HCT116 (cell line): Measurements from ENCODE around the gene PSME3IP1. TPM values are rescaled to one million over a fixed set of nuclear protein-coding genes. Genes with fewer than 3 reads are reported as not detected.

ENCODE experiments used
- ATAC-seq: fragments of 200-7000 bp; cut with Tn5 transposase; 2 replicates; pipeline ENCODE4 v1.9.1; 2020; ENCODE audit warnings: mild to moderate bottlenecking, moderate library complexity
- BruUV-seq: library from RNA; stranded (reverse); fragments of 400-500 nt; replicated peaks from 2 replicates; lab custom pipeline; 2021; lab: Mats Ljungman, UMichigan
- CTCF ChIA-PET: fragments of 300-600 bp; sonication (Branson Sonifier 250); formaldehyde crosslinking; loops from one replicate; lab custom pipeline; 2021; ENCODE audit warnings: antibody characterized with exemption; lab: Charles Lee
- POLR2A ChIA-PET: fragments of 300-600, 350-600 bp; sonication (Branson Sonifier 250); formaldehyde crosslinking; loops from one replicate; lab custom pipeline; 2021; ENCODE audit warnings: antibody characterized with exemption; lab: Charles Lee
- RAD21 ChIA-PET, 2 experiments: fragments of 300-600 bp; sonication (Branson Sonifier 250); formaldehyde crosslinking; loops; one replicate each; lab custom pipeline; 2023; ENCODE audit warnings: low total read pairs in 2 of 2; ENCODE audit not compliant: uncharacterized antibody in 2 of 2, unreplicated experiment in 2 of 2, low non-redundant PET in 1 of 2; lab: Charles Lee
- DNase-seq: peaks from one replicate; pipeline ENCODE4 v3.0.0-alpha.2; 2010; ENCODE audit warnings: low read depth, low spot score
- H2AFZ ChIP-seq: fragments of 200-600 bp; shearing (Covaris generic), sonication (generic); 2 replicates; pipeline ENCODE4 v1.6.1; 2017; ENCODE audit warnings: low read depth, mixed run types, mixed read lengths, antibody characterized with exemption, low read length; ENCODE audit not compliant: poor library complexity, severe bottlenecking
- H3K27ac ChIP-seq: 2 replicates; pipeline ENCODE4 v1.5.1; 2012; ENCODE audit warnings: low read depth, low read length
- H3K27me3 ChIP-seq: fragments of 200-600 bp; sonication (generic); 2 replicates; pipeline ENCODE4 v1.6.1; 2016; ENCODE audit warnings: mixed run types, low read length, mixed read lengths; ENCODE audit not compliant: insufficient read depth
- H3K36me3 ChIP-seq, 2 experiments: fragments of 200-500 bp in 1 of 2; fragments of 200-600 bp in 1 of 2; sonication (Bioruptor generic) in 1 of 2; sonication (generic) in 1 of 2; 2 replicates each; pipeline versions ENCODE4 v1.5.1 to v1.6.1; 2014 to 2016; ENCODE audit warnings: low read length in 2 of 2, inconsistent platforms in 1 of 2, mixed read lengths in 1 of 2, mixed run types in 1 of 2; ENCODE audit not compliant: insufficient read depth in 2 of 2, control insufficient read depth in 1 of 2
- H3K4me1 ChIP-seq, 2 experiments: fragments of 200-600 bp in 1 of 2; sonication (generic) in 1 of 2; 2 replicates each; pipeline versions ENCODE4 v1.5.1 to v1.6.1; 2012 to 2017; ENCODE audit warnings: low read length in 2 of 2, inconsistent platforms in 1 of 2, mild to moderate bottlenecking in 1 of 2, mixed read lengths in 1 of 2, mixed run types in 1 of 2, moderate library complexity in 1 of 2; ENCODE audit not compliant: insufficient read depth in 2 of 2, control insufficient read depth in 1 of 2
- H3K4me2 ChIP-seq: fragments of 200-600 bp; sonication (generic); 2 replicates; pipeline ENCODE4 v1.6.1; 2017; ENCODE audit warnings: mixed run types, low read length, mixed read lengths
- H3K4me3 ChIP-seq, 2 experiments: fragments of 200-600 bp in 1 of 2; sonication (generic) in 1 of 2; replicated peaks in 1 of 2; 2 replicates each; pipeline ENCODE4 v1.5.1; 2011 to 2016; ENCODE audit warnings: low read length in 2 of 2, control low read depth in 1 of 2, low read depth in 1 of 2, mild to moderate bottlenecking in 1 of 2, mixed read lengths in 1 of 2, mixed run types in 1 of 2
- H3K79me2 ChIP-seq: fragments of 200-600 bp; sonication (generic); 2 replicates; pipeline ENCODE4 v1.6.1; 2017; ENCODE audit warnings: mild to moderate bottlenecking, mixed run types, low read length, moderate library complexity, mixed read lengths; ENCODE audit not compliant: insufficient read depth
- H3K9ac ChIP-seq: fragments of 200-600 bp; sonication (generic); 2 replicates; pipeline ENCODE4 v1.6.1; 2016; ENCODE audit warnings: low read length, mixed read lengths
- H3K9me2 ChIP-seq: fragments of 200-600 bp; sonication (generic), shearing (Covaris generic); 2 replicates; pipeline ENCODE4 v1.6.1; 2017; ENCODE audit warnings: mixed run types, mild to moderate bottlenecking, moderate library complexity; ENCODE audit not compliant: insufficient read depth
- H3K9me3 ChIP-seq, 2 experiments: fragments of 200-500 bp in 1 of 2; fragments of 200-600 bp in 1 of 2; sonication (Bioruptor generic) in 1 of 2; sonication (generic) in 1 of 2; 2 replicates each; pipeline ENCODE4 v1.6.1; 2014 to 2017; ENCODE audit warnings: low read length in 2 of 2, mixed read lengths in 2 of 2, inconsistent platforms in 1 of 2, low read depth in 1 of 2, mild to moderate bottlenecking in 1 of 2, mixed run types in 1 of 2, moderate library complexity in 1 of 2; ENCODE audit not compliant: control insufficient read depth in 1 of 2, insufficient read depth in 1 of 2
- H4K20me1 ChIP-seq: fragments of 200-600 bp; sonication (generic), shearing (Covaris generic); 2 replicates; pipeline ENCODE4 v1.6.1; 2017; ENCODE audit warnings: mixed run types, mild to moderate bottlenecking, moderate library complexity; ENCODE audit not compliant: insufficient read depth
- CEBPB ChIP-seq: IDR thresholded peaks from 2 replicates; pipeline ENCODE4 v1.6.1; 2012; ENCODE audit warnings: low read depth
- EGR1 ChIP-seq: IDR thresholded peaks from 2 replicates; pipeline ENCODE4 v1.6.1; 2012; ENCODE audit warnings: low read depth
- EZH2 ChIP-seq: fragments of 200-600 bp; sonication (generic); IDR thresholded peaks from 2 replicates; pipeline ENCODE4 v1.6.1; 2017; ENCODE audit warnings: antibody characterized with exemption, mixed run types
- EZH2phosphoT487 ChIP-seq: fragments of 200-600 bp; IDR thresholded peaks from 2 replicates; pipeline ENCODE4 v1.6.1; 2018; ENCODE audit warnings: antibody characterized with exemption, borderline replicate concordance
- FOSL1 ChIP-seq: IDR thresholded peaks from 2 replicates; pipeline ENCODE4 v1.6.1; 2012; ENCODE audit warnings: low read depth
- POLR2A ChIP-seq: IDR thresholded peaks from 2 replicates; pipeline ENCODE4 v1.7.0; 2011; ENCODE audit warnings: borderline replicate concordance; ENCODE audit not compliant: insufficient read depth, insufficient read length; ENCODE audit errors: extremely low read depth
- POLR2AphosphoS5 ChIP-seq: IDR thresholded peaks from 2 replicates; pipeline ENCODE4 v1.6.1; 2011; ENCODE audit warnings: mild to moderate bottlenecking, low read depth, low read length, moderate library complexity
- RAD21 ChIP-seq: IDR thresholded peaks from 2 replicates; pipeline ENCODE4 v1.6.1; 2012; ENCODE audit warnings: low read depth, mild to moderate bottlenecking
- SIN3A ChIP-seq: IDR thresholded peaks from 2 replicates; pipeline ENCODE4 v1.6.1; 2012; ENCODE audit warnings: low read depth
- SP1 ChIP-seq: IDR thresholded peaks from 2 replicates; pipeline ENCODE4 v1.6.1; 2012; ENCODE audit warnings: low read depth
- SRF ChIP-seq: IDR thresholded peaks from 2 replicates; pipeline ENCODE4 v1.6.1; 2012; ENCODE audit warnings: low read depth
- TCF7L2 ChIP-seq: IDR thresholded peaks from 2 replicates; pipeline ENCODE4 v1.7.0; 2011; ENCODE audit warnings: borderline replicate concordance, inconsistent platforms; ENCODE audit not compliant: insufficient read depth, insufficient read length; ENCODE audit errors: extremely low read depth
- YY1 ChIP-seq: IDR thresholded peaks from 2 replicates; pipeline ENCODE4 v1.6.1; 2011; ENCODE audit warnings: low read length, low read depth, moderate library complexity, mild to moderate bottlenecking; ENCODE audit not compliant: insufficient replicate concordance; ENCODE audit errors: extremely low read depth
- ZNF274 ChIP-seq: fragments of 200-500 bp; sonication (Bioruptor generic); IDR thresholded peaks from 2 replicates; pipeline ENCODE4 v1.6.1; 2014; ENCODE audit warnings: mild to moderate bottlenecking, low read depth, low read length, inconsistent platforms
- intact Hi-C: fragments of 100-400 bp; cut with micrococcal nuclease; formaldehyde crosslinking; loops from 2 replicates; pipeline ENCODE4 v1.10.0; 2022
- total RNA-seq: library from RNA; stranded (reverse); gene quantifications from one replicate; pipeline ENCODE4 v1.2.1, GENCODE V29; 2021; ENCODE audit not compliant: unreplicated experiment
- TF ChIP-seq, protein P1 (sequence below), 3 experiments: fragments of 200-600 bp in 1 of 3; sonication (generic) in 1 of 3; IDR thresholded peaks in 2 of 3; conservative IDR thresholded peaks in 1 of 3; 2 replicates each; pipeline ENCODE4 v1.5.1; 2012 to 2017; ENCODE audit warnings: low read depth in 2 of 3, low read length in 2 of 3, antibody characterized with exemption in 1 of 3, borderline replicate concordance in 1 of 3, control low read depth in 1 of 3, mild to moderate bottlenecking in 1 of 3, mixed read lengths in 1 of 3, mixed run types in 1 of 3, moderate library complexity in 1 of 3; ENCODE audit not compliant: insufficient read depth in 1 of 3
- TF ChIP-seq, protein P2 (sequence below): IDR thresholded peaks from 2 replicates; pipeline ENCODE4 v1.6.1; 2011; ENCODE audit warnings: mild to moderate bottlenecking, low read length, moderate library complexity; ENCODE audit not compliant: insufficient replicate concordance; ENCODE audit errors: extremely low read depth
- TF ChIP-seq, protein P3 (sequence below): IDR thresholded peaks from 2 replicates; pipeline ENCODE4 v1.6.1; 2012
- TF ChIP-seq, protein P4 (sequence below): IDR thresholded peaks from 2 replicates; pipeline ENCODE4 v1.6.1; 2012; ENCODE audit warnings: low read depth
- TF ChIP-seq, protein P5 (sequence below): IDR thresholded peaks from 2 replicates; pipeline ENCODE4 v1.6.1; 2012

Gene PSME3IP1
- total RNA-seq, 1 experiment from 2014 or later, result 88.5 TPM

DNA sequence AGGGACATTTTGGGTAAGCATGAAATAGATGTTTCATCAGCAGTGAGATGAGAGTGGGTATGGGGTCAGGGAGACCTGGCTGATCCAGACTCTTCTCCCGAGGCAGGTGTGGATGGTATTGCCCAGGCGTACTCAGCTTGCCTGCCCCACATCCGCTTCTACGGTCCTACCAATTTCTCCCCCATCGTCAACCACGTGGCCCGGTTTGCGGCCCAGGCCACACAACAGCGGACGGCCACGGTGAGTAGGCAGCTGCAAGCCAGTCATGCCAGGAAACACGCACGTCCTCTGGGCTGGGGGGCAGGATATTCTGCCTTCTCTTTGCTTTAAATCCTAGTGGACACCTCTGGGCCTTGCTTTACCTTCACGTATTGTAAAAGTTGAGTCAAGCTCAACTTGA lies 48.8 kb downstream of the PSME3IP1 start:
- Histone ChIP-seq H3K4me1 (no peaks in the 10 kb centered on the region; a peak in 1 of 4 replicates), H3K9ac (no peak overlapping the region), H3K36me3 (no peaks in the 10 kb centered on the region), H3K9me3 (no peaks in the 10 kb centered on the region), H2AFZ (no peak overlapping the region), H3K9me2 (no peaks in the 10 kb centered on the region), H3K27ac (no peak overlapping the region), H3K4me3 (no peak overlapping the region), H4K20me1 (no peaks in the 10 kb centered on the region), H3K4me2 (no peak overlapping the region), H3K79me2 (no peaks in the 10 kb centered on the region), H3K27me3 (no peaks in the 10 kb centered on the region)
- ChIA-PET CTCF (no interaction called here), RAD21 (no interaction called here), POLR2A (no interaction called here)
- intact Hi-C loops, result no loop called here
- TF ChIP-seq, protein P1, sequence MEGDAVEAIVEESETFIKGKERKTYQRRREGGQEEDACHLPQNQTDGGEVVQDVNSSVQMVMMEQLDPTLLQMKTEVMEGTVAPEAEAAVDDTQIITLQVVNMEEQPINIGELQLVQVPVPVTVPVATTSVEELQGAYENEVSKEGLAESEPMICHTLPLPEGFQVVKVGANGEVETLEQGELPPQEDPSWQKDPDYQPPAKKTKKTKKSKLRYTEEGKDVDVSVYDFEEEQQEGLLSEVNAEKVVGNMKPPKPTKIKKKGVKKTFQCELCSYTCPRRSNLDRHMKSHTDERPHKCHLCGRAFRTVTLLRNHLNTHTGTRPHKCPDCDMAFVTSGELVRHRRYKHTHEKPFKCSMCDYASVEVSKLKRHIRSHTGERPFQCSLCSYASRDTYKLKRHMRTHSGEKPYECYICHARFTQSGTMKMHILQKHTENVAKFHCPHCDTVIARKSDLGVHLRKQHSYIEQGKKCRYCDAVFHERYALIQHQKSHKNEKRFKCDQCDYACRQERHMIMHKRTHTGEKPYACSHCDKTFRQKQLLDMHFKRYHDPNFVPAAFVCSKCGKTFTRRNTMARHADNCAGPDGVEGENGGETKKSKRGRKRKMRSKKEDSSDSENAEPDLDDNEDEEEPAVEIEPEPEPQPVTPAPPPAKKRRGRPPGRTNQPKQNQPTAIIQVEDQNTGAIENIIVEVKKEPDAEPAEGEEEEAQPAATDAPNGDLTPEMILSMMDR (IDR thresholded peaks at IDR 0.05 in 2 of 3, conservative IDR thresholded peaks at IDR 0.05 in 1 of 3; ENCODE audit: borderline replicate concordance in 1 of 3, insufficient read depth in 1 of 3, low read depth in 2 of 3, low read length in 2 of 3), result no peak
- TF ChIP-seq SIN3A (no peak), EZH2phosphoT487 (no peak), EGR1 (no peak), YY1 (no peak), ZNF274 (no peak), RAD21 (no peak), POLR2A (no peak), EZH2 (no peak), FOSL1 (no peak), TCF7L2 (no peak), POLR2AphosphoS5 (no peak), SP1 (no peak), SRF (no peak), CEBPB (no peak)
- TF ChIP-seq, protein P2, sequence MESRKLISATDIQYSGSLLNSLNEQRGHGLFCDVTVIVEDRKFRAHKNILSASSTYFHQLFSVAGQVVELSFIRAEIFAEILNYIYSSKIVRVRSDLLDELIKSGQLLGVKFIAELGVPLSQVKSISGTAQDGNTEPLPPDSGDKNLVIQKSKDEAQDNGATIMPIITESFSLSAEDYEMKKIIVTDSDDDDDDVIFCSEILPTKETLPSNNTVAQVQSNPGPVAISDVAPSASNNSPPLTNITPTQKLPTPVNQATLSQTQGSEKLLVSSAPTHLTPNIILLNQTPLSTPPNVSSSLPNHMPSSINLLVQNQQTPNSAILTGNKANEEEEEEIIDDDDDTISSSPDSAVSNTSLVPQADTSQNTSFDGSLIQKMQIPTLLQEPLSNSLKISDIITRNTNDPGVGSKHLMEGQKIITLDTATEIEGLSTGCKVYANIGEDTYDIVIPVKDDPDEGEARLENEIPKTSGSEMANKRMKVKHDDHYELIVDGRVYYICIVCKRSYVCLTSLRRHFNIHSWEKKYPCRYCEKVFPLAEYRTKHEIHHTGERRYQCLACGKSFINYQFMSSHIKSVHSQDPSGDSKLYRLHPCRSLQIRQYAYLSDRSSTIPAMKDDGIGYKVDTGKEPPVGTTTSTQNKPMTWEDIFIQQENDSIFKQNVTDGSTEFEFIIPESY, result no peak
- TF ChIP-seq, protein P3, sequence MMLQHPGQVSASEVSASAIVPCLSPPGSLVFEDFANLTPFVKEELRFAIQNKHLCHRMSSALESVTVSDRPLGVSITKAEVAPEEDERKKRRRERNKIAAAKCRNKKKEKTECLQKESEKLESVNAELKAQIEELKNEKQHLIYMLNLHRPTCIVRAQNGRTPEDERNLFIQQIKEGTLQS, result no peak
- TF ChIP-seq, protein P4, sequence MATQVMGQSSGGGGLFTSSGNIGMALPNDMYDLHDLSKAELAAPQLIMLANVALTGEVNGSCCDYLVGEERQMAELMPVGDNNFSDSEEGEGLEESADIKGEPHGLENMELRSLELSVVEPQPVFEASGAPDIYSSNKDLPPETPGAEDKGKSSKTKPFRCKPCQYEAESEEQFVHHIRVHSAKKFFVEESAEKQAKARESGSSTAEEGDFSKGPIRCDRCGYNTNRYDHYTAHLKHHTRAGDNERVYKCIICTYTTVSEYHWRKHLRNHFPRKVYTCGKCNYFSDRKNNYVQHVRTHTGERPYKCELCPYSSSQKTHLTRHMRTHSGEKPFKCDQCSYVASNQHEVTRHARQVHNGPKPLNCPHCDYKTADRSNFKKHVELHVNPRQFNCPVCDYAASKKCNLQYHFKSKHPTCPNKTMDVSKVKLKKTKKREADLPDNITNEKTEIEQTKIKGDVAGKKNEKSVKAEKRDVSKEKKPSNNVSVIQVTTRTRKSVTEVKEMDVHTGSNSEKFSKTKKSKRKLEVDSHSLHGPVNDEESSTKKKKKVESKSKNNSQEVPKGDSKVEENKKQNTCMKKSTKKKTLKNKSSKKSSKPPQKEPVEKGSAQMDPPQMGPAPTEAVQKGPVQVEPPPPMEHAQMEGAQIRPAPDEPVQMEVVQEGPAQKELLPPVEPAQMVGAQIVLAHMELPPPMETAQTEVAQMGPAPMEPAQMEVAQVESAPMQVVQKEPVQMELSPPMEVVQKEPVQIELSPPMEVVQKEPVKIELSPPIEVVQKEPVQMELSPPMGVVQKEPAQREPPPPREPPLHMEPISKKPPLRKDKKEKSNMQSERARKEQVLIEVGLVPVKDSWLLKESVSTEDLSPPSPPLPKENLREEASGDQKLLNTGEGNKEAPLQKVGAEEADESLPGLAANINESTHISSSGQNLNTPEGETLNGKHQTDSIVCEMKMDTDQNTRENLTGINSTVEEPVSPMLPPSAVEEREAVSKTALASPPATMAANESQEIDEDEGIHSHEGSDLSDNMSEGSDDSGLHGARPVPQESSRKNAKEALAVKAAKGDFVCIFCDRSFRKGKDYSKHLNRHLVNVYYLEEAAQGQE, result no peak
- TF ChIP-seq, protein P5, sequence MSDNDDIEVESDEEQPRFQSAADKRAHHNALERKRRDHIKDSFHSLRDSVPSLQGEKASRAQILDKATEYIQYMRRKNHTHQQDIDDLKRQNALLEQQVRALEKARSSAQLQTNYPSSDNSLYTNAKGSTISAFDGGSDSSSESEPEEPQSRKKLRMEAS, result no peak
- BruUV-seq, result no TSS peak
- no peak for ATAC-seq
- no peak for DNase-seq
